Peyer's patch (tissue), 4 donors: ENCODE results near the gene CCNG2.

Source experiments
- CTCF ChIP-seq, 6 experiments: fragments of 450-650 bp in 4 of 6; fragments of 200-600 bp in 2 of 6; sonication (generic) in 1 of 6; IDR thresholded peaks; one replicate each; pipeline ENCODE4 v1.5.1; 2017 to 2019; ENCODE audit warnings: antibody characterized with exemption in 6 of 6, mild to moderate bottlenecking in 3 of 6, moderate library complexity in 1 of 6
- POLR2A ChIP-seq, 2 donors: fragments of 450-650 bp; IDR thresholded peaks; one replicate each; pipeline ENCODE4 v1.5.1; 2017; ENCODE audit warnings: antibody characterized with exemption in 2 of 2, mild to moderate bottlenecking in 2 of 2, moderate library complexity in 2 of 2

- TF ChIP-seq CTCF (IDR thresholded peaks at IDR 0.05) (no peak), POLR2A (IDR thresholded peaks at IDR 0.05) (no peak)
These were observed 14.9 kb upstream of the CCNG2 start for GRCh38 chr4:77141964-77142645.
